IMR-90 (cell line): ENCODE measurements around the gene MRPS9. TPM values are rescaled to one million over a fixed set of nuclear protein-coding genes. Genes with fewer than 3 reads are reported as not detected.

Experiments used
- ATAC-seq: fragments of 200-7000 bp; cut with Tn5 transposase; 2 replicates; pipeline ENCODE4 v1.9.1; 2020; ENCODE audit warnings: low read depth, mild to moderate bottlenecking, moderate library complexity
- BruUV-seq: library from RNA; stranded (reverse); fragments of 400-500 nt; replicated peaks from 2 replicates; lab custom pipeline; 2021; lab: Mats Ljungman, UMichigan
- CTCF ChIA-PET: fragments of 300-600 bp; formaldehyde crosslinking; extraction: SDS; loops from one replicate; lab custom pipeline; 2021; ENCODE audit warnings: antibody characterized with exemption; lab: Yijun Ruan, JAX
- POLR2A ChIA-PET: fragments of 300-600 bp; sonication (Branson Sonifier 250); formaldehyde crosslinking; loops from one replicate; lab custom pipeline; 2022; ENCODE audit warnings: antibody characterized with exemption; ENCODE audit not compliant: unreplicated experiment; lab: Charles Lee
- DNase-seq: peaks from one replicate; pipeline ENCODE4 v3.0.0; 2013
- H2AFZ ChIP-seq: replicated peaks from 2 replicates; pipeline ENCODE3; 2013; ENCODE audit warnings: low read length, mild to moderate bottlenecking; ENCODE audit not compliant: poor library complexity
- H2AK5ac ChIP-seq: 2 replicates; pipeline ENCODE4 v1.6.1; 2013; ENCODE audit warnings: low read depth, low read length, inconsistent platforms
- H2AK9ac ChIP-seq: replicated peaks from 2 replicates; pipeline ENCODE3; 2013; ENCODE audit warnings: mild to moderate bottlenecking, low read depth, low read length, moderate library complexity; ENCODE audit not compliant: poor library complexity
- H2BK120ac ChIP-seq: 2 replicates; pipeline ENCODE4 v1.6.1; 2013; ENCODE audit warnings: low read depth, low read length, inconsistent platforms
- H2BK15ac ChIP-seq: 3 replicates; pipeline ENCODE4 v1.6.1; 2013; ENCODE audit warnings: low read depth, low read length, inconsistent platforms
- H2BK20ac ChIP-seq: 2 replicates; pipeline ENCODE4 v1.6.1; 2013; ENCODE audit warnings: low read depth, mild to moderate bottlenecking, inconsistent platforms, low read length, moderate library complexity
- H2BK5ac ChIP-seq: 2 replicates; pipeline ENCODE4 v1.6.1; 2013; ENCODE audit warnings: mild to moderate bottlenecking, low read depth, low read length, inconsistent platforms; ENCODE audit not compliant: poor library complexity, severe bottlenecking
- H3K14ac ChIP-seq: replicated peaks from 2 replicates; pipeline ENCODE4 v1.6.1; 2013; ENCODE audit warnings: low read depth, low read length, inconsistent platforms
- H3K18ac ChIP-seq: 2 replicates; pipeline ENCODE4 v1.6.1; 2013; ENCODE audit warnings: low read depth, low read length, control low read depth
- H3K23ac ChIP-seq: 2 replicates; pipeline ENCODE4 v1.6.1; 2013; ENCODE audit warnings: low read depth, low read length, inconsistent platforms
- H3K27ac ChIP-seq: 2 replicates; pipeline ENCODE4 v1.5.1; 2013; ENCODE audit warnings: mild to moderate bottlenecking, control low read depth, low read length; ENCODE audit not compliant: insufficient read depth
- H3K27me3 ChIP-seq: 2 replicates; pipeline ENCODE4 v1.6.1; 2013; ENCODE audit warnings: low read length; ENCODE audit not compliant: control insufficient read depth, insufficient read depth
- H3K36me3 ChIP-seq: 2 replicates; pipeline ENCODE4 v1.6.1; 2013; ENCODE audit warnings: low read length, mixed read lengths; ENCODE audit not compliant: control insufficient read depth, insufficient read depth
- H3K4ac ChIP-seq: 2 replicates; pipeline ENCODE4 v1.6.1; 2013; ENCODE audit warnings: low read depth, low read length, inconsistent platforms
- H3K4me1 ChIP-seq: 2 replicates; pipeline ENCODE4 v1.6.1; 2013; ENCODE audit warnings: low read length, mixed read lengths; ENCODE audit not compliant: control insufficient read depth, insufficient read depth
- H3K4me2 ChIP-seq: 2 replicates; pipeline ENCODE4 v1.6.1; 2013; ENCODE audit warnings: low read depth, mild to moderate bottlenecking, control low read depth, low read length, moderate library complexity
- H3K4me3 ChIP-seq: 2 replicates; pipeline ENCODE4 v1.5.1; 2013; ENCODE audit warnings: low read depth, mild to moderate bottlenecking, control low read depth, low read length, moderate library complexity; ENCODE audit not compliant: insufficient read depth
- H3K56ac ChIP-seq: 2 replicates; pipeline ENCODE4 v1.6.1; 2013; ENCODE audit warnings: low read length, inconsistent platforms; ENCODE audit not compliant: insufficient read depth; ENCODE audit errors: extremely low read depth
- H3K79me1 ChIP-seq, 2 experiments: 2 replicates each; pipeline ENCODE4 v1.6.1; 2013; ENCODE audit warnings: low read length in 2 of 2, inconsistent platforms in 1 of 2, low read depth in 1 of 2
- H3K9ac ChIP-seq: 2 replicates; pipeline ENCODE4 v1.6.1; 2013; ENCODE audit warnings: low read depth, low read length, control low read depth
- H3K9me1 ChIP-seq: 2 replicates; pipeline ENCODE4 v1.6.1; 2013; ENCODE audit warnings: low read length, inconsistent platforms; ENCODE audit not compliant: insufficient read depth
- H3K9me3 ChIP-seq: 2 replicates; pipeline ENCODE4 v1.6.1; 2013; ENCODE audit warnings: low read length; ENCODE audit not compliant: control insufficient read depth, insufficient read depth
- H4K20me1 ChIP-seq: 2 replicates; pipeline ENCODE4 v1.6.1; 2013; ENCODE audit warnings: low read length, inconsistent platforms; ENCODE audit not compliant: insufficient read depth
- H4K5ac ChIP-seq: 2 replicates; pipeline ENCODE4 v1.6.1; 2013; ENCODE audit warnings: mild to moderate bottlenecking, low read depth, low read length, control low read depth
- H4K8ac ChIP-seq, 2 experiments: 2 replicates each; pipeline ENCODE4 v1.6.1; 2013; ENCODE audit warnings: low read depth in 2 of 2, low read length in 2 of 2, control low read depth in 1 of 2, inconsistent platforms in 1 of 2
- H4K91ac ChIP-seq: 2 replicates; pipeline ENCODE4 v1.6.1; 2013; ENCODE audit warnings: low read depth, low read length, inconsistent platforms; ENCODE audit not compliant: insufficient read depth
- CEBPB ChIP-seq: IDR thresholded peaks from 2 replicates; pipeline ENCODE4 v1.6.1; 2012; ENCODE audit warnings: low read depth, low read length, improper control_type of control experiment
- MAZ ChIP-seq: IDR thresholded peaks from 2 replicates; pipeline ENCODE4 v1.6.1; 2012; ENCODE audit warnings: low read depth, mild to moderate bottlenecking, low read length, improper control_type of control experiment, moderate library complexity, borderline replicate concordance
- POLR2A ChIP-seq: IDR thresholded peaks from 2 replicates; pipeline ENCODE4 v1.6.1; 2012; ENCODE audit warnings: mild to moderate bottlenecking, low read depth, low read length
- RCOR1 ChIP-seq: IDR thresholded peaks from 2 replicates; pipeline ENCODE4 v1.6.1; 2012; ENCODE audit warnings: mild to moderate bottlenecking, low read length, improper control_type of control experiment; ENCODE audit not compliant: insufficient replicate concordance
- WGBS, 2 experiments: methylation state at CpG; one replicate each; pipeline versions ENCODE4 v1.1.5 to v1.1.7; 2013; ENCODE audit warnings: missing lambda C conversion rate in 2 of 2; ENCODE audit not compliant: insufficient read length in 1 of 2; ENCODE audit errors: extremely low coverage in 2 of 2; 5-methylcytosine and 5-hydroxymethylcytosine counted together
- dilution Hi-C: fragments of 300-500 bp; cut with HindIII; formaldehyde crosslinking; loops from one replicate; pipeline ENCODE4 v1.14.3; 2018; ENCODE audit warnings: low sequenced_read_pairs; ENCODE audit not compliant: unreplicated experiment
- in situ Hi-C: fragments of 300-500 bp; cut with MboI; formaldehyde crosslinking; loops from 3 replicates; pipeline ENCODE4 v1.14.3; 2019; ENCODE audit warnings: low sequenced_read_pairs, inconsistent platforms, mixed read lengths
- intact Hi-C: fragments of 100-400 bp; cut with micrococcal nuclease; formaldehyde crosslinking; loops from 2 replicates; pipeline ENCODE4 v1.10.0; 2022
- polyA plus RNA-seq, 3 experiments: library from polyadenylated mRNA; depleted of rRNA; stranded (reverse); fragments of >200 nt; gene quantifications; 2 replicates each; pipeline ENCODE4 v1.2.3, GENCODE V29; 2012; ENCODE audit warnings: low replicate concordance in 1 of 3
- total RNA-seq: library from RNA; depleted of rRNA; stranded (reverse); fragments of >200 nt; gene quantifications from 2 replicates; pipeline ENCODE4 v1.2.3, GENCODE V29; 2012

MRPS9 gene
- total and polyA plus RNA-seq, 2 of the 4 experiments (the other 2 are of a cell fraction) = 20.6 to 27.7 TPM

GRCh38 chr2:105062158-105062557 is 24.3 kb downstream of the MRPS9 start:
- DNase-seq (no peak), ATAC-seq (no peak)
- no peak overlapping the region for H4K91ac ChIP-seq
- H2BK20ac ChIP-seq = no peak overlapping the region
- no peak overlapping the region for H2AFZ ChIP-seq
- H2AK5ac ChIP-seq = no peak overlapping the region
- no peak overlapping the region for H3K4me2 ChIP-seq
- H3K9me3 ChIP-seq = no peaks in the 10 kb centered on the region
- H3K27me3 ChIP-seq = no peaks in the 10 kb centered on the region
- dilution Hi-C loops = no loop called here
- no TSS peak for BruUV-seq
- H3K9ac ChIP-seq = no peak overlapping the region
- H3K79me1 ChIP-seq = peaks cover 4 to 21% of the 10 kb centered on the region in 2 experiments; a peak in 3 of 4 replicates
- no peak overlapping the region for H4K5ac ChIP-seq
- H3K4ac ChIP-seq = no peak overlapping the region
- no peak overlapping the region for H2AK9ac ChIP-seq
- no peaks in the 10 kb centered on the region for H4K20me1 ChIP-seq
- H3K18ac ChIP-seq = no peak overlapping the region
- no peak overlapping the region for H2BK15ac ChIP-seq
- no peak overlapping the region for H3K56ac ChIP-seq
- ChIA-PET CTCF (no interaction called here), POLR2A (no interaction called here)
- no peak overlapping the region for H3K23ac ChIP-seq
- H3K27ac ChIP-seq = no peak overlapping the region
- TF ChIP-seq POLR2A (no peak), CEBPB (no peak), MAZ (no peak), RCOR1 (no peak)
- H2BK5ac ChIP-seq = no peak overlapping the region
- WGBS, 2 experiments = no CpG with 5 or more reads among the region's 5 CpGs
- H3K9me1 ChIP-seq = peaks cover 2% of the 10 kb centered on the region; the same call in 1 of the 2 replicates
- peaks cover 4% of the 10 kb centered on the region; the same call in 1 of the 2 replicates for H3K36me3 ChIP-seq
- intact Hi-C loops = no loop called here
- no peak overlapping the region for H2BK120ac ChIP-seq
- no peak overlapping the region for H3K4me3 ChIP-seq
- in situ Hi-C loops = no loop called here
- H3K14ac ChIP-seq = no peak overlapping the region
- no peak overlapping the region for H4K8ac ChIP-seq
- H3K4me1 ChIP-seq = no peaks in the 10 kb centered on the region
